CD4-positive, alpha-beta T cell treated with Interleukin-10 for 1 hour (primary cell): ENCODE results near the gene CAST.
A peak's percentile ranks its signal among the peaks of the same experiment; 100 is the strongest.

ENCODE experiments used
- DNase-seq: peaks from one replicate; pipeline ENCODE4 v3.0.0-alpha.2; 2020

Gene CAST

DNA sequence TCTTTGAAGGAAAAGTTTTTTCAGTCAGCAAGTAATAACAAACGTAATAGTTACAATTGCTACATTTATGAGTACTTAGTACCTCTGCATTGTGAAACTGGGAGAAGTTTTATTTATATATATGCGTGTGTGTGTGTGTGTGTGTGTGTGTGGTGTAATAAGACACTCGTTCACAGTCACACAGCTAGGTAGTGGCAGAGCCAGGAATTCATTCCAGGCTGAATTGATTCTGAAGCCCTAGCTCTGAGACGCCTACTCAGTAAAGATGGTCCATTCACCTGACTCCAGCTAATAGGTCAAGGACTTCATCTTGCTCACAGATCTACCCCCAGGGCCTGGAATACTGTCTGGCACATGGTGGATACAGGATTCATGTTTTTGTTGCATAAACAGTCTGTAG is 13.6 kb upstream of the CAST start:
- no peak for DNase-seq

DNA sequence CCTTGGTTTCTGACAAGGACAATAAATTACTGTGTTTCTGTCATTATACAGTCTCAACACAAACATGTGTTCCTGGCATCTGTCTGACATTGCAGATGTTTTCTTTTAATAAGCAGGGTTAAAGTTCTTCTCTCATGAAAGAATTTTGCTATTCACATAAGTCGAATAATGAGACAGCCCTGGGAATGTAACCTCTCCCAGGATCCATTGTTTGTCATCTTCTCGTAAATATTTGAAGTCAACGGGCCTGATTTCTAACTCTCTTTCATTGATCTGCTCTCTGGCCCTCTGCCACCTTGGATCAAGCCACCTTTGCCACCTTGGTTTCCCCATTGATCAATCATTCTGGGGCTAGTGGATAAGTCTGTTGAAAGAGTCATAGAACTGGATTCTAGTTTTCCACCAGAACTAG is 12.9 kb upstream of the CAST start:
- no peak for DNase-seq

DNA sequence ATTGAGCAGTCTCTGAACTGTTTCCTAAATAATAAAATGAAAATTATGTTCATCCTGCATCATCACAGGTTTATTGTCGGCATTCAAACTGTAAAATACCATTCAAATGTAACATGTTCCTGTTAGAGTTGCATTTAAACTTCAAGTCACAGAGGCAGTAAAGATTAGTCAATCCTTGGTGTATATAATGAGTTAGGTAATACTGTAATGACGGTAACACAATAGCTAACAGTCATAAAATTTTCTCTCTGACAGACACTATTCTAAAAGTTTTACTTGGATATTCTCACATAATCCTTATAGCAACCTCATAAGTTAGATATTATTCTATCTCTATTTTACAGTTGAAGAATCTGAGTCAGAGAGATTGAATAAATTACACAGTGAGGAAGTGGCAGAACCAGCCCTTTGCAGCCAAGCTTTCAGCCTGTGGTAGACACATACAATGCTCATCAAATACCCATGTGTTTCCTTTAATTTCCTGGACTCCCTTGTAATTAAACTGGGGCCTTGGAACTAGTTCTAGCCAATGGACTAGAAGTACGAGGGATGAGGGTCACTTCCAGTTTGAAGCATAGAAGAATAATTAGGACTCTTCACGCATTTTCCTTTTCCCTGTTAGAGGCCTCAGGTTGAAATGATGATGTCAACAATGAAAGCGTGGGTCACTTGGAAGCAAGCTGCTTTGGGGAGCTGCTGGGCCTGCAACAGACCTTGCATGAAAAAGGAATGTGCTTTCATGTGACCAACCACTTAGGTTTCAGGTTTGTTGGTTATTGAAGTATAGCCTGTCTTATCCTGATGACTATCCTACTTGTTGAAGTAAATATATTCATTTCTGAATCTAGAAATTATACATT is 12.3 kb upstream of the CAST start:
- no peak for DNase-seq

DNA sequence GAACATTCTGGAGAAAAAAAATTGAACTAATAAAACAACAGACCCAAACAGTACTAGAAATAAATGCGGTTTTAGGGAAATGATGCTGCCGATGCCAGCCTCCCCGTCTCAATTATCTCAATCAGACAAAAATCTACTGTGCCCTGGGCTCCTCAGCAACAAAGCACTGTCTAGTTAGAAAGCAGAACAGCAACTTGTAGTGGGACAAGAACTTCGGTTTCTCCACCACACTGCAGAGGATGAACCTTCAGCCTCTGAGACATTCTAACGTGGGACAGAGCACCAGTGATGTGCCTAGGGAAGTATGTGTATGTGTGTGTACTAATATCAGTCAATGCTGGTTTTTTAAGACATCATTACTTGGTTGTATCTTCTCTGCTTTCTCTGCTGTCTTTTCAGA is 11.1 kb upstream of the CAST start:
- no peak for DNase-seq

DNA sequence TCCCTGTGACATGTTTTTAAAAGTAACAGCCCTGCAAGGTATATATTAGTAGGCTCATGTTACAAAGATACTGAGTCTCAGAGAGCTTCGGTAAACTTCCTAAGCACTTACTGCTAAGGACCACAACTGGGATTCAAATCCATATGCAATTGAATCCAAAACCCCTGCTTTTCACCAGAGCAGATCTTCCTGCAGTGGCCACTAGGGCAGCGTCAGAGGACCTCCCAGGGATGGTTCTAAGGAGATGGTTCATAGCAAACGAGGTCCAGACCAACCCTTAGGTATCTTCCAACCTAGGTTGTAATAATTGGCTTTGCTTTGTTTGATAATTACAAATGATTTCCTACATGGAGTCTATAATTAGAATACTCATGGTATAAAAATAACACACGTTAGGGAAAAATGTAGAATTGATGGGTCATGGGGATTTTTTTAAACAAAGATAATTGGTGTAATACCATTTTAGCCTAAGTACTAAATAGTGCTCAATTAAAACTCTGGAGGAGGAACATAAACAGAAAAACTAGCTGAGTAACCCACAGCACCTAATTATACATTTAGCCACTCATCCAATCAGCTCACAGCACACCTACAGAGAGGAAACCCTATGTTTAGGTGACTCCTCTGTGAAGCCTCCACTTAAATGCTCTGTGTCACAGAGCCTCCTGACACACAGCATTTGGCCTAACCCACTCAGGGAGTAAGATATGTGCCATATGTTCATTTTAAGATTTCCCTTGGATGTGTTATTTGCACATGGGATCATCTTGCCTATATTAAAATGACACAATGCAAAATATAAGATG is 10.0 kb upstream of the CAST start:
- DNase-seq, result no peak

DNA sequence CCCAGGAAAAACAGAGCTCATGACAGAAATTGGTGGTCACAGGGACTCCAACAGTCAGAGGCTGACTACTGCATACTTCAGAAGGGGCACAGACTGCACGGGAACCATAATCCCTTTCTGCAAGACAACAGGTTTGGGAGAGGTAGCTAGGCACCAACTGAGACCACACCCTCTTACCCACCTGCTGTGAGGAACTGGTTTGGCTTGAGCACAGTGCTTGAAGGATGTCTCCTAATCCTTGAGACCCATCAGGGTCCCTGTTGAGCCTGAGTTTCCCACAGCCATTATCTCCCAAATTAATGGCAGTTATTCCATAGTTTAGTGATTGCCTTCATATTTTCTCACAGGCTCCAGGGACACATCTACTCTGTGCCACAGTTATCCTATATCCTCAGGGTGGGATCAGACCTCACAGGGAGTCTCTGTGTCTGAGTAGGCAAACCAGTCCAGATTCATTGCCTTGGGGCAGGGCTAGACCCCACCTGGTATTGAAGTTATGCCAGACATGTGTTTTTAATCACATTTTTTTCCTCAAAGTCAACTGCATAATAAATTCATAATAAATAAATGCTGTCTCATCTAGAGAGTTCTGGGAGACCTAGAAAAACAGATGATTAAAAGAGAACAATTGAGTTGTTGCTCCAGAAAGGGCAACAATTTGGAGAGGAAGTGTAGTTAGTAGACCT is 9.3 kb upstream of the CAST start:
- DNase-seq, result no peak

DNA sequence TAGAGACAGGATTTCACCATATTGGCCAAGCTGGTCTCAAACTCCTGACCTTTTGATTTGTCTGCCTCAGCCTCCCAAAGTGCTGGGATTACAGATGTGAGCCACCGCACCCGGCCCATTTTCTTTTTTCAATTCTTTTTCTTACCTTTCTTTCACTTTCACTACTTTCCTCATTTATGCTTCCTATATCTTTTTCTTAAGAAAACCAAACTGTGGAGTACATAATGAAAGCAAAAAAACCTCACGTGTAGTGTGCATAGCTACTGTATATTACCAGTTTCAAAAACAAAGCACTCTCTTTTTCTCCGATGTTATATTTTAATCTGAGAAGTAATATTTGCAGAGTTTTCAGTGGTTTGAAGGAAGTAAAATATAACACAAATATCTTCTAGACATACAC is 8.0 kb upstream of the CAST start:
- no peak for DNase-seq

DNA sequence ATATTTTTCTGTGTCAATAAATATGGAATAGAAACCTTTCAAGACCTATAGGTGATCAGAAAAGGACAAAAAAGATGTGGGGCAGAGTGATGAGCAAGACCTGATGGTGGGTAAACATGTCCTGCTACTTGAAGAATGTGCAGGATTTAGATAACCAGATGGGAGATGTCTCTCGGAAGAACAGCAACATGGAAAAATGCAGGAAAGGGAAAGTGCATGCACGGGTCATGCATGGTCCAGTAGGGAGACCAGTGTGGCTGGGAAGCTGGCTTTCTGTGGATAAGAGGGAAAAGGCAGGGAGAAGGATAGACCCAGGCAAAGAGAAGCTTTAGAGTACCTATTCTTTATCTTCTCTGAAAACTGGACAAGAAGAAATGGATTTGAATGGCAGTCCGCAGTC is 7.1 kb upstream of the CAST start:
- no peak for DNase-seq

DNA sequence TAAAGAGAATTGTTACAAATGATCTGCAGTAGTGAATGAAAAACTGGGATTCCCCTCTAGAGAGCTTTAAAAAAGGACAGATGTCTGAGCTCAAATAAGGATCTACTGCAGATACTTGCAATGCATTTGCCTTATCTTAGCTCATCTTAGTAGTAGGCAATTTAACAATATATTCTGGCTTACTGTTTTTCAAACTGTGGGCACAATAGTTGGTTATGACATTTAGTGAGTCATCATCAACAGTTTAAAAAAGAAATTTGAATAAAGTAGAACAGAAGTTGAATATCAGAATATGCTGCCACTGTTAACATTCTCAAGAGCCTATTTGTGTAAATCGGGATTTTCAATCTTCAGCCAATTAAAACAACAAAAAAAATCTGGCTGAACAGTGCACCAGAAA is 6.7 kb upstream of the CAST start:
- DNase-seq, result no peak

DNA sequence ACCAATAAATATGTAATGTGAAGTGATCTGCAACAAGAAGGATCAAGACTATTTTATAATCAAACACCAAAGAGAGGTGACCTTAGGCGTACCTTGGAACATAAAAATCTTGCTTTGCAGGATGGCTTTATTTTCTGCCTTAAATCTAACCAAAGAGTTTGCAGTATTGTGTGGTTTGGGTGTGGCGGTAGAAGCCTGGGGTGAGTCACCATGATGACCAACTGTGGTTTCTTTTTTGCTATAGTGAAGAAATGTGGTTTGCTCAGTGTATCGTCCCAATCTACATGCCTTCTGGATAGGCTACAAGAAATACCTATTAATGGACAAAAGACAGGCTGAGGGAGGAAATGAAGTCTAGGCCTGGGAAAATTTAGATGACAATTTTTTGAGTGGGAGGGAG is 5.1 kb upstream of the CAST start:
- DNase-seq, result peak; percentile 61

DNA sequence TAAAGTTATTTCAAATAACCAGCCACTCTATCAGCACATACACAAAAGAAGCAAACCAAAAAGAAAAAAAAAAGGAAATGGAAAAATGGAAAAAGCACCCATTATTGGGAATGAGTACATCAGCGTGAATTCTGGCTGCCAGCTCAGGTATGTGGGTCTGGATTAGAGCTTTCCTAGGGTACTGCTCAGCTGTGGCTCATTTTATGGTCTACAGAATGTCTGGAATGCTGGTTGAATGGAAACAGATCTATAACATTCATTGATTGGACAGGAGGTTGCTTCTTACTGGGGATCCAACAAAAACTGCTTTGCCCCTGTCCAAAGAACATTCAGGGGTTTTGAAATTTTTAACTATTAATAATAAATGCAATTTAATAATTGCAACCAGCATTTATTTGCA is 3.9 kb upstream of the CAST start:
- DNase-seq, result no peak

DNA sequence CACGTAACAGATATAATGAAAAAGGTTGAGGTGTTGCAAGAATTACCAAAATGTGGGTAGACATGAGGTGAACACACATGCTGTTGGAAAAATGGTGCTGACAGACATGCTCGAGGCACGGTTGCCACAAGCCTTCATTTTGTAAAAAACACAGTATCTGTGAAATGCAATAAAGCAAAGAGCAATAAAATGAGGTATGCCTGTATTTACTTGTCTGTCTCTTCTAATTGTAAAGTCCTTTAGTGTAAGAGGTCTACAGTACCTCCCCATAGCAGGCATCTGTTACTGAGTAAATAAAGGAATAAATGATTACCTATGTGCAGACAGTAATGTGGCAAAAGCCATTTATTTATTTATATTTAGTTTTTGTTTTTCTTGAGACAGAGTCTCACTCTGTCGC is 3.0 kb upstream of the CAST start:
- no peak for DNase-seq

DNA sequence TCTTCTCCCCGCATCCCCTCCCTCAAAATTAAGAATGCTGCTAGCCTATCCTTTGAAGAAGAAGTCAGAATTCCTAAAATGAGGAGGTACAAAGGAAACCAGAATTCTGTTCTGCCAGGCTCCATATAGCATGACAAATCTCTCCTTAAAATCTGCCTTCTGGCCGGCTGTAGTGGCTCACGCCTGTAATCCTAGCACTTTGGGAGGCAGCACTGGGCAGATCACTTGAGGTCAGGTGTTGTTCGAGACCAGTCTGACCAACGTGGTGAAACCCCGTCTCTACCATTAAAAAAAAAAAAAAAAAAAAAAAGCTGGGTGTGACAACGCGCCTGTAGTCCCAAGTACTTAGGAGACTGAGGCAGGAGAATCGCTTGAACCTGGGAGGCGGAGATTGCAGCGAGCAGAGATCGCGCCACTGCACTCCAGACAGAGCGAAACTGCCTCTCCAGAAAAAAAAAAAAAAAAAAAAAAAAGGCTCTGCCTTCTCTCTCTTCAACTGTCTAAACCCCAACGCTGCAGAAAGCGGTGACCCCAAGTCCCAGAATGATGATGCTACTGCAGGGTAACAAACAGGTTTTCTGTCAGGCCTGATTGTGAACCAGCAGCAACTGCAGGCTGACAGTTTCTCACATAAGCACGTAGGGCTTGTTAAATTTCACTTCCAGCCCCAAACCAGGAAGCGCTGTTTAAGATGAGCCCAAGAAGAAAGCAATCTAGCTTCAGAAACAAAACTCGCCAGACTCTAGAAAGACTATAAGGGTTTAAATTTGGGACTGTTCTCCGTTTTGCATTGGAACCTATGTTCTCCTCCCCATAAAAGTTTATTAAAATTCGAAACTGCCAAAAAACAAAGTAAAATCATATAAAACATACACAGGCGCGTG is 963 bp upstream of the CAST start:
- peak; percentile 59 for DNase-seq

DNA sequence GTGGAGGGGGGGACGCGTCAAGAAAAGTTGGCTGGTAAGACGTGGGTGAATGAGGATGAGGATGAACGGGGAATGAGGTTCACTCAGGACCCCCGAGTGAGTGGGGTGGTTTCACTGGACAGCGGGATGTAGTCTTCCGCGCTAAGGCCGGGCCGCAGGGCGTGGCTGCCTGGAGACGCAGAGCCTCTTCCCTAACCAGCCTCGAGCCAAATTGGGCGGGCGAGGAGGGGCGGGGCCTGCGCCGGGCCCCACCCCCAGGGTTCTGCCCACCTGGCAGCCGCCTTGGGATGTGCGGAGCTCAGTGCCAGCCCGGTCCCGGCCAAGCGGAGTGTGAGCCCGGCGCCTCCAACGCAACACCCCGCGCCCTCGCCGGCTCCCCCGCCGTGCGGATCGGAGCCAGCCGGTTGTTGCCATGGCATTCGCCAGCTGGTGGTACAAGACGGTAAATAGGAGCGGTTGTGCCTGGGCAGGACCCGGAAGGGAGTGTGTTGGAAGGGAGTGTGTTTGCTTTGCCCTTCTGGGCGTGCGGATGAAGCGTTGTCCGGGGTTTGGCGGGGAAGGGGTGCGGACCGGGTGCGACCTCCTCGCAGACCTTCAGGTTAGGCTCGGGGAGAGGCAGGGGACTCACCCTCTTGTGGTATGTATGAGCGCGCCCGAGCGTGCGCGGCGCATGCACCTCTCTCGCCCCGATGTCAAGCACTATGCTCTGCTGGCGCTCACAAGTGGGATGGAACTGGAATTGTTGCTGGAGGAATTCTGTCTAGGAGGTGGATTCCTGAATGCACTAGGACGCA is 746 bp downstream of the CAST start:
- DNase-seq, result peak; percentile 88

DNA sequence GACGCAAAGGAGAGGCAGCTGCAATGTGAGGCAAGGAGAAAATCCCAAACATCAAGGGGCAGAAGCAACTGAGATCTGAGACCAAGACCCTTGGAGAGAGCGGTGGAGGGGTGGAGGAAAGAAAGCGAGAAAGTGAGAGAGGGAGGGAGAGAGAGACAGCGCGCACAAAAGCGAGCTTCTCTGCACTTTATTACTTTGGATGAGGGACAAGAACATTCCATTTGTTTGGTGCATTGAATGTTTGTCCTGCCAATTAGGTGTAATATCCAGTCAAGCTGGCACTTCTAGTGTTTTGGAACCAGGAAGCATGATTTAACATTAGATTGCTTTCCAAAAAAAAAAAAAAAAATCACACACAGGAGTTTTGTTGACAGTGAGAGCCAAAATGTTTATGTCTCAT is 1.4 kb downstream of the CAST start:
- no peak for DNase-seq

DNA sequence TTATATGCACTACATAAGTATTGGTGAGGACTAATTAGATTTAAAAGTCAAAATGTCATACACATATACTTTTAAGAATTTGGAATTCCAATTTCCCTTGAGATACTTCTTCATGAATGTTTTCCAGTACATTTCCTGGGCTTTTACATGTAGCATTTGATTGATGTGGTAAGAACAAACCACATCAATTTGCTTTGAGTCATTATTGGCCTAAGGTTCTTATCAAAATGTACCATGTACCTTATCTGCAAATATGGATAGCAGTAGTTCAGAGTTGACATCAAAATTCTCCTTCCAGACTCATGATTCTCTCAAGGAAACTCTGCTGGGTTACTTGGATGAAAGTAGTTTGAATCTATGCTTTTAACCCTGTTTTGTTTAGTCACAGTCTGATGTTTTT is 2.5 kb downstream of the CAST start:
- peak; percentile 38 for DNase-seq

DNA sequence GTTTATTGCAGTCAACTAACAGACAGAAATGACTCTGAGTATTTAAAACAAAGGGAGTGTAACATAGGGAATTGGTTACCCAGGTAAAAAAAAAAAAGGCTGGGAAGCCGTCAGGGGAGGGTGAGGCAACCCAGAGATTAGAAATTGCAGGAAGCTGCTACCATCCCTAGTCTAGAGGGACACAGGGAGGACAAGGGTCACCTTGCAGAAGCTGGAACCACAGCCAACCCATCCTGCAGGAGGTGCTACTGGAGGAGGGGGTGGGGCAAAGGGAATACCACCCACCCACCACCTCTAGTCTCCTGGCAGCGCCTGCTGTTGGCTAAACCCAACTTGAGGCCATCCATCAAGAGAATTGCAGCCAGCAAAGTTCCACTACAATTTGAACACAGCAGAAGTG is 6.5 kb downstream of the CAST start:
- no peak for DNase-seq

DNA sequence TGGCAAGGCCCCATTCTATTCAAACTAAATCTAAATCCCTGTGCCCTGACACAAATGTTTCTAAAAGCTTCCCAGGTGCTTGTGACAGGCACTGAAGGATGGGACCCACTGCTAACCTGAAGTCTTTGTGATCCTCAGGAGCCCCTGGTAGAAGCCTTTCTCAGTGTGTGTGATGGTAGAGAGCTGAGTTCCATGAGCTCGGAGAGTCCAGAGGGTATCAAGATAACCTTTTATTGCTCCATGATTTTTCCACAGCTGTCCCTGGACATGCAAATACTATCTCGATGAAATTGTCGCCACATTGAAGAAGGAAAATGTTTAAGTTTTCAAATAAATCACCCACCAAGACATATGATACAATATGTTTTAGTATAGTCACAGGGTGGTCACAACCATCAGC is 7.7 kb downstream of the CAST start:
- DNase-seq, result no peak

DNA sequence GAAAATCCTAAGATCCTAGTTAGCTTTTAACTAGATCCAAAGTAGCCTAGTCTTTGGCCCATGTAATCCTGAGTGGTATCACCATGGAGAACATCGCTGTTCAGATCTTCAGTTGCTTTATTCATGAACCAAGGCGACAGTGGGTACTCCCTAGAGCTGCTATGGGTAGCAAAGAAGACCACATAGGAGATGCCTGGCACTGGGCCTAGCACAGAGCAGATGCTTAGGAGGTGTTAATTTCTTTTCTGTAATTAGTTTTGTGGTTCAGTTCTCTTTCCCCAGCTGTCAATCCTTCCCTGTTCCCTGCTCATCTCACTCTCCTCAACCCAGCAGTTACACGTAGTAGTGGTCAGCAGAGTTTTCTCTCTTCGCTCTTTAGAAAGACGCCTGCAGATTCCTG is 9.3 kb downstream of the CAST start:
- no peak for DNase-seq

DNA sequence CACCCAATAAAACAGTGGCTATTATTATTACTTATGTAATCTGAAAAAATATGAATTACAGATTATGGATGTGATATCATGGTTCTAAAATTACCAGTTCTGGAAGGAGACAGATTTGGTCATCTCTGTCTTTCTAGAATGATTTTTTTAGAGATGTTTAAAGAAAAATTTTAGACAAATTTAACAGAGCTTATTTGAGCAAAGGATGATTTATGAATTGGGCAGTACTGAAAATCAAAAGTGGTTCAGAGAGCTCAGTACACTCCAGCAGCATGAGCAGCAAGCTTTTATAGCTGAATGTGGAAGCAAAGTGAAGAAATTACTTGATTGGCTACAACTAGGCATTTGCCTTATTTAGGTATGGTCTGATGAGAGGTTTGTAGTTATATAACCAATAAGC is 11.0 kb downstream of the CAST start:
- no peak for DNase-seq

DNA sequence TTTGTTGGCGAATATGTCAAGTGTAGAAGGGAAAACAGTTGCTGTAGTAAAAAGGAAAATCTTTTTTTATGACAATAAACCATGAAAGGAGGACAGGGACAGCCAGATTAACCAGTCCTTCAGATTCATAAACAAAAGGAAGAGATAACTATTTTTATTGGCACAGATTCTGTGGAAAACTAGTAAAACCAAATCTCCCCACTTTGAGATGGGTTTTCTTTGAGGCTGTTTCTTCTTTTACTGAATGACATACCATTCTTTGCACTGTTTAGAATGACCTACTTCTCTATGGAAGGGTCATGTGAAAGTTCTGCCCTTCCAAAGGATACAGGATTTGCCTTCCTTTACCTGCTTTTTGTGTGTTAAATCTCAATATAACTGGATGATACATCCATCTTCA is 13.7 kb downstream of the CAST start:
- no peak for DNase-seq

DNA sequence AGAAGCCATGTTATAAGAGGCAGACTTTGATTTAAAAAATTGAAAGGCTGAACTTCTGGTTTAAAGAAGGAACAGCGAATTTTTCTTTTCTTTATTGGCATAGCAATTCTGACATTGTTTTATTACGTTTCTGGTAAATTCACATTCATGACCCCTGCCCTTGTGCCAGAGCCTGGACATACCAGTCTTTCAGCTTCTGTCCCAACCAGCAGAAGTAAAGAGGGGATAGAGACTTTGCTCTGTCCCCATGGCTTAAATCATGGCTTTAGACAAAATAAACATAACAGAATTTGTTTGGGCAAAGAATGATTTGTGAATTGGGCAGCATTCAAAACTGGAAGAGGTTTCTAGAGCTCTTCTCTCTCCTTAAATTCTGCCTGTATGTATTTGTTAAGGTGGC is 15.3 kb downstream of the CAST start:
- DNase-seq, result no peak
